Measurements from ENCODE around the gene SAMD4B. TPM values are rescaled to one million over a fixed set of nuclear protein-coding genes. Genes with fewer than 3 reads are reported as not detected.

The SAMD4B gene
- total RNA-seq, 2 experiments from 2014 or later, result 40.2 to 45.6 TPM

DNA sequence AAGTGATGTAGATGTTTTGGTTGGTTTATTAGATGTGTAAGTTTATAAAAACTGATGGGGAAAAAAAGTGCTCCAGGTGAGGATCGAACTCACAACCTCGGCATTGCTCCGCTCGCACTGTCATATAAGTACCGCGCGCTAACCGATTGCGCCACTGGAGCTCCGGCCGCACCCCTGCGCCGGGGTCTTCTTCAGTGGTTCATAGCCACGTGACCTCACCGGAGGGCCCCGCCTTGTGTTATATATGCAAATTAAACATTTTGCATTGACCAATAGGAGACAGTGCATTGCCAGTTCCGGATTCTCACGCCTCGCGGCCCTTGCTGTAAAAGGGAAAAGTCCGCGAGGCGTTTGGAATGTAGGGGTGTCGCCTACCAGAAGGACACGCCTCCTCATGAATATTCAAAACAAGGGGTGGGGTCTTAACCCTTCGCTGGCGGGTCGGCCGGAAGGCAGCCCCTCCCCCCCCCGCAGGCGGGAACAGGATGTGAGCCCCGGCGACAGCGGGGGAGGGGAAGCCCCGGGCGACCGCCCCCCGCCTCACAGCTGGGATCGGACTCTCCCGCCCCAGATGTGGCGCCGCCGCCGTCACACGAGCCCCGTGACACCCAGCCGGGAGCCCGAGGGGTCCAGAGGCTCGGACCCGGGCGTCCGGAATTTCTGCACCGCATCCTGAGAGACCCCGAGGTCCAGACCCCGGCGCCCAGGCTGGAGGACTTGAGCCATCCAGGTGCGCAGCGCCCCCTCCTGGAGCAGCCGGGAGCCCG is 70.1 kb downstream of the SAMD4B start, which contains the start of gene PLEKHG2:
TSS of gene PLEKHG2 (plus strand) at position 570 of the 767 bp plus-strand sequence. CDS start 1,418 bp downstream, outside the sequence.
- H3K27me3 Mint-ChIP-seq, result peaks cover 1% of the 10 kb centered on the region
- DNase-seq, result peak; percentile 98
- peak within 1 kb of the TSS; percentile 88 for H3K4me3 Mint-ChIP-seq
- POLR2A ChIA-PET, result interaction anchor here (0.5 to 1.7 kb wide), 3 partner anchors 14 to 80 kb away, joined by 4 to 8 read pairs (median 4); partner anchors contain the start of gene RPS16
- H3K4me1 Mint-ChIP-seq, result peaks cover 38% of the 10 kb centered on the region
- peaks cover 47% of the 10 kb centered on the region for H3K36me3 Mint-ChIP-seq (ENCODE audit: low read depth)
- H3K9me3 Mint-ChIP-seq, result no peaks in the 10 kb centered on the region
- CTCF ChIA-PET, result interaction anchor here (0.6 to 2.3 kb wide), 24 partner anchors 9 to 1375 kb away, joined by 3 to 69 read pairs (median 4); partner anchors contain the start of genes GMFG, RPS16 and SAMD4B
- peak within 1 kb of the TSS; percentile 94 for H3K27ac Mint-ChIP-seq

DNA sequence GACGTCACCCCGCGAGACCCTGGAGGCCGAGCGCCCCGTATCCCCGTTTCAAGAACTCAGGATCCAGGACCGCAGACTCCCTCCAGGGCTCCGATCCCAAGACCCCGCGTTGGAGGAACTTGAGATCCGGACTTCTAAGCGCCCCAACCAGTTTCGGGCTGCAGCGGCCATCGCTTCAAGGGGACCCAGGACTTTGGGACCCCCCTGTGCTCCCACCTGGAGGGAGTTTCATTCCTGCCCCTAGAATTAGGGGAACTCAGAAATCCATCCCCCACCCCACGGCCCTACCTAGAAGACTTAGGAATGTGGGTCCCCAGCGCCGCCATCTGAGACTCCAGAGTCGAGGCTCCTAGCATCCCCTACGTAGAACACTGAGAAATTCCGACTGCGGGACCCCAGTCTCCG is 70.6 kb downstream of the SAMD4B start:
- Mint-ChIP-seq H3K4me3 (peak overlapping the region; percentile 88), H3K9me3 (no peaks in the 10 kb centered on the region), H3K4me1 (peaks cover 38% of the 10 kb centered on the region), H3K27me3 (peaks cover 1% of the 10 kb centered on the region), H3K36me3 (ENCODE audit: low read depth) (peaks cover 43% of the 10 kb centered on the region), H3K27ac (peak overlapping the region; percentile 94)
- POLR2A ChIA-PET, result interaction anchor here (0.5 to 1.0 kb wide), 2 partner anchors 23 to 80 kb away, joined by 4 read pairs; partner anchors contain the start of gene RPS16
- CTCF ChIA-PET, result interaction anchor here (0.8 to 2.3 kb wide), 10 partner anchors 9 to 200 kb away, joined by 3 to 69 read pairs (median 6); partner anchors contain the start of gene RPS16
- no peak for DNase-seq

GRCh38 chr19:39413272-39413910 is 71.2 kb downstream of the SAMD4B start:
- POLR2A ChIA-PET, result no interaction called here
- CTCF ChIA-PET, result interaction anchor here (2.2 kb wide), 1 partner anchor 16 kb away, joined by 11 read pairs; no protein-coding TSS in a partner anchor
- H3K4me1 Mint-ChIP-seq, result peaks cover 38% of the 10 kb centered on the region
- H3K27me3 Mint-ChIP-seq, result peaks cover 1% of the 10 kb centered on the region
- peak overlapping the region; percentile 88 for H3K4me3 Mint-ChIP-seq
- peak overlapping the region; percentile 94 for H3K27ac Mint-ChIP-seq
- no peaks in the 10 kb centered on the region for H3K9me3 Mint-ChIP-seq
- peak; percentile 31 for DNase-seq
- H3K36me3 Mint-ChIP-seq (ENCODE audit: low read depth), result peaks cover 37% of the 10 kb centered on the region

DNA sequence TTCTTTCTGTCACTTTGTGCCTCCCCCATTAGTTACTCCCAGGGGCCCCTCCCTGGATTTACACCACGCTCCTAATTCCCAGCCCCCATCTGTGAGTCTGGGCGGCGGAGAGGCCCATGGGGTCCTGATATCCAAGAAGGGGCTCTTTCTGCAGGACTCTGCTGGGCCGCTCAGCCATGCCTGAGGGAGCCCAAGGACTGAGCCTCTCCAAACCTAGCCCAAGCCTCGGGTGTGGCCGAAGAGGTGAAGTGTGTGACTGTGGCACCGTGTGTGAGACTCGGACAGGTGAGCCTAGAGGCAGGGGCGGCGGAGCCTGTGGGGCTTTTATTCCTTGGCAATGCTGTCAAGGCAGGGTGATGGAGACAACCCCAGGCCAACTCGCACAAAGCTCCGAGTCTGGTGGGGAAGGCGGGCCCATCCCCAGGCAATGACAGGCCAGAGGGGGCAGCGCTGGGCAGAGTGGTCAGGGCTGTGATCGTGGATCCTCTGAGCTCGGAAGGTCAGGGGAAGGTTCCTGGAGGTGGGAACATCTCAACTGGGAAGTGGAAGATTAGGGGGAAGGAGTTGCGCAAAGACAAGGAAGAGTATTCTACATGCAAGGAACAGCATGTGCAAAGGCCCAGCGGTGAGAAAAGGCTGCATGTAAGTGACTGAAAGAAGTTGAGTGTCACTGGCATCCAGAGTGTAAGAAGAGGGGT is 71.8 kb downstream of the SAMD4B start:
- POLR2A ChIA-PET, result no interaction called here
- CTCF ChIA-PET, result interaction anchor here (2.2 kb wide), 1 partner anchor 17 kb away, joined by 11 read pairs; no protein-coding TSS in a partner anchor
- peaks cover 36% of the 10 kb centered on the region for H3K36me3 Mint-ChIP-seq (ENCODE audit: low read depth)
- no peak for DNase-seq
- H3K27me3 Mint-ChIP-seq, result peaks cover 1% of the 10 kb centered on the region
- H3K4me1 Mint-ChIP-seq, result peaks cover 38% of the 10 kb centered on the region
- H3K4me3 Mint-ChIP-seq, result peak overlapping the region; percentile 88
- no peaks in the 10 kb centered on the region for H3K9me3 Mint-ChIP-seq
- peak overlapping the region; percentile 81 for H3K27ac Mint-ChIP-seq

GRCh38 chr19:39415111-39416046 is 73.2 kb downstream of the SAMD4B start:
- H3K9me3 Mint-ChIP-seq, result no peaks in the 10 kb centered on the region
- peaks cover 32% of the 10 kb centered on the region for H3K36me3 Mint-ChIP-seq (ENCODE audit: low read depth)
- H3K4me3 Mint-ChIP-seq, result no peak overlapping the region
- POLR2A ChIA-PET, result no interaction called here
- H3K27ac Mint-ChIP-seq, result peak overlapping the region; percentile 57
- H3K27me3 Mint-ChIP-seq, result peaks cover 1% of the 10 kb centered on the region
- H3K4me1 Mint-ChIP-seq, result peaks cover 35% of the 10 kb centered on the region
- DNase-seq, result no peak
- CTCF ChIA-PET, result interaction anchor here (0.6 to 2.2 kb wide), 3 partner anchors 17 to 39 kb away, joined by 3 to 11 read pairs (median 6); no protein-coding TSS in a partner anchor

DNA sequence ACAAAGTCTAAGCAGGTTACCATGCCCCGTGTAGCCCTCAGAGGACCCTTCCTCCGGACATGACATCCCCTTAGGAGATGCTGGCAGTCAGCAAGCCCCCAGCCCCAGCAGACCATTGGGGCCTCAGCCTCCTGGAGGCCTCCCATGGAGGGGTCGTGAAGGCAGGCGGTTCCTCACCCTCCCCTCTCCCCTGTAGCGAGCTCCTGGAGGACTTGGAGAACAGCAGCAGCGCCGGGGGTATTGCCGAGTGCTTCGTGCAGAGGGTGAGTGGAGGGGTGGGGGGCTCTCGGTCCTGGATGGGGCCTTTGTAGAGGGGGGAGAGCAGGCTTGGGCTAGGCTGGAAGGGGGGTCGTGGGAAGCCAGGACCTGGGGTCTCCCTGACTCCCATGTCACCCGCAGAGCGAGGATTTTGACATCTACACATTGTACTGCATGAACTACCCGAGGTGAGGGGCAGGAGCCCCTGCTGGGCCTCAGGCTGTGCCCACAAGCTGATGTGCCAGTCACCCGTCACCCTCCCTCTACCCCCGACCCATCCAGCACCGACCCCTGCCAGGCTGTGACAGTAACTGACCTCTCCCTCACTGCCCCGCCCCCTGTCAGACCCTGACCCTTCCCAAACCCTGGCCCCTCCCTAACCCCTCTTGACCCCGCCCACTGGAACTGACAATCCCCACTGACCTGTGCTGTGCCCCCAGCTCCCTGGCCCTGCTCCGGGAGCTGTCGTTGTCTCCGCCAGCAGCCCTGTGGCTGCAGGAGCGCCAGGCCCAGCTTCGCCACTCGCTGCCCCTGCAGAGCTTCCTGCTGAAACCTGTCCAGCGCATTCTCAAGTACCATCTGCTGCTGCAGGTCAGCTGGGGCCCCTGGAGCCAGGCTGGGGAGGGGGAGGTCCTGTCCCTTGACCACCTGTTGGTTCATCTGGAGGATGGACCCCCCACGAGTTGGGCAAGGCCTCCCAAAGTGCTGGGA is 74.2 kb downstream of the SAMD4B start:
- POLR2A ChIA-PET, result no interaction called here
- peaks cover 24% of the 10 kb centered on the region for H3K36me3 Mint-ChIP-seq (ENCODE audit: low read depth)
- no peak overlapping the region for H3K4me3 Mint-ChIP-seq
- no peak overlapping the region for H3K27ac Mint-ChIP-seq
- no peaks in the 10 kb centered on the region for H3K9me3 Mint-ChIP-seq
- H3K4me1 Mint-ChIP-seq, result peaks cover 25% of the 10 kb centered on the region
- CTCF ChIA-PET, result interaction anchor here (0.6 to 3.8 kb wide), 4 partner anchors 13 to 40 kb away, joined by 3 to 16 read pairs (median 4); no protein-coding TSS in a partner anchor
- DNase-seq, result no peak
- peaks cover 1% of the 10 kb centered on the region for H3K27me3 Mint-ChIP-seq

DNA sequence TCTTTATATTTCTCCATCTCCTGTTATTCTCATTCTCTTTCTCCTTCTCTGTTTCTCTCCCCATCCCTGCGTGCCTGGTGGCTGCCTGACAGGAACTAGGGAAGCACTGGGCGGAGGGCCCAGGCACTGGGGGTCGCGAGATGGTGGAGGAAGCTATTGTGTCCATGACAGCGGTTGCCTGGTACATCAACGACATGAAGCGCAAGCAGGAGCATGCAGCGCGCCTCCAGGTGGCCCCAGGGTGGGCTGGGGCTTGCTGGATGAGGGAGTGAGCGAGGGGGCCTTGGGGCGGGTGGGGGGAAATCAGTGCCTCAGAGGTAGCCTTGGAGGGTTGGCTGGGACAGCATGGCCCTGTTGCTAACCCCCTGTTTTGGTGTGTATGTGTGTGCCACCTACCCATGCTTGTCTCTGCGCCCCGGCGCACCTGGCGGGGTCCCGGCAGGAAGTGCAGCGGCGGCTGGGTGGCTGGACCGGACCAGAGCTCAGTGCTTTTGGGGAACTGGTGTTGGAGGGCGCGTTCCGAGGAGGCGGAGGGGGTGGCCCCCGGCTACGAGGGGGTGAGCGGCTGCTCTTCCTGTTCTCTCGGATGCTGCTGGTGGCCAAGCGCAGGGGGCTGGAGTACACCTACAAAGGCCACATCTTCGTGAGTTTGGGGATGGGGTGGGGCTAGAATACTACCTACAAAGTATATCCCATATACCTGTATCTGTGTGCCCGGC is 75.4 kb downstream of the SAMD4B start:
- H3K4me3 Mint-ChIP-seq, result no peak overlapping the region
- peaks cover 16% of the 10 kb centered on the region for H3K4me1 Mint-ChIP-seq
- peaks cover 23% of the 10 kb centered on the region for H3K36me3 Mint-ChIP-seq (ENCODE audit: low read depth)
- ChIA-PET CTCF (interaction anchor here (1.8 to 3.8 kb wide), 2 partner anchors 12 to 19 kb away, joined by 4 to 16 read pairs; no protein-coding TSS in a partner anchor), POLR2A (no interaction called here)
- H3K27me3 Mint-ChIP-seq, result no peaks in the 10 kb centered on the region
- H3K9me3 Mint-ChIP-seq, result no peaks in the 10 kb centered on the region
- H3K27ac Mint-ChIP-seq, result no peak overlapping the region
- no peak for DNase-seq

GRCh38 chr19:39419003-39419402 is 76.8 kb downstream of the SAMD4B start:
- DNase-seq, result no peak
- peaks cover 12% of the 10 kb centered on the region for H3K4me1 Mint-ChIP-seq
- H3K4me3 Mint-ChIP-seq, result no peak overlapping the region
- CTCF ChIA-PET, result interaction anchor here (1.8 to 3.8 kb wide), 2 partner anchors 10 to 21 kb away, joined by 4 to 16 read pairs; no protein-coding TSS in a partner anchor
- no peaks in the 10 kb centered on the region for H3K9me3 Mint-ChIP-seq
- H3K27ac Mint-ChIP-seq, result peak overlapping the region; percentile 25
- POLR2A ChIA-PET, result interaction anchor here (1.1 kb wide), 1 partner anchor 17 kb away, joined by 3 read pairs; the partner anchor contains the start of gene RPS16
- peaks cover 28% of the 10 kb centered on the region for H3K36me3 Mint-ChIP-seq (ENCODE audit: low read depth)
- no peaks in the 10 kb centered on the region for H3K27me3 Mint-ChIP-seq

DNA sequence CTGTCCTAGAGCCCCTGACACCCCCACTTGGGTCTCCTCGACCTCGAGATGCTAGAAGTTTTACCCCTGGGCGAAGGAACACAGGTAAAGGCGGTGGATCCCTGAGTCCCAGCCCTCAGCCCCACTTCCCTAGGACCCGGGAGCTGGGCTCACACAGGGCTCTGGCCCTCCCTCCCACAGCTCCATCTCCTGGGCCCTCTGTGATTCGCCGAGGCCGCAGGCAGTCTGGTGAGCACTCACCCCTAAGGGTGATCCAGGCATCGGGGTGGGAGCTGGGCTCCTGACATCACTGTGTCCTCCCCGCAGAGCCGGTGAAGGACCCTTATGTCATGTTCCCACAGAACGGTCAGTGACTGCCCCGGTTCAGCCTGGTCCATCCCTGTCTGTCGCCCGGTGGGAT is 78.5 kb downstream of the SAMD4B start:
- Mint-ChIP-seq H3K36me3 (ENCODE audit: low read depth) (peaks cover 21% of the 10 kb centered on the region), H3K27me3 (no peaks in the 10 kb centered on the region), H3K9me3 (no peaks in the 10 kb centered on the region), H3K4me1 (no peaks in the 10 kb centered on the region), H3K27ac (no peak overlapping the region), H3K4me3 (no peak overlapping the region)
- no peak for DNase-seq
- ChIA-PET CTCF (interaction anchor here (1.2 to 3.8 kb wide), 5 partner anchors 9 to 85 kb away, joined by 4 to 16 read pairs (median 5); partner anchors contain the start of genes GMFG, MED29, PAF1 and PLEKHG2), POLR2A (no interaction called here)

DNA sequence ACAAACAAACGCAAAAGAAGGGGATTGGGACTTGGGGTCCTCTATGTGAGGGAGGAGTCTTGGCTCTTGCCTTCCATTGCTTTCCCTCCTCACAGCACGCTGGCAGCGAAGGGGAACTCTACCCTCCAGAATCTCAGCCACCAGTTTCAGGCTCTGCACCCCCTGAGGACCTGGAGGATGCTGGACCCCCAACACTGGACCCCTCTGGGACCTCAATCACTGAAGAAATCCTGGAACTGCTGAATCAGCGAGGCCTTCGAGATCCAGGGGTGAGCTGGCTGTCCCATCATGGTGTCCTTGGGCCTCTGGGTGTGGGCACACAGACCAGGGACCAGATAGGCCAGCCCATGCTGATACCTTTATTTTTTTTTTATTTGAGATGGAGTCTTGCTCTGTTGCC is 79.8 kb downstream of the SAMD4B start:
- Mint-ChIP-seq H3K36me3 (ENCODE audit: low read depth) (peaks cover 21% of the 10 kb centered on the region), H3K27me3 (no peaks in the 10 kb centered on the region), H3K9me3 (no peaks in the 10 kb centered on the region), H3K4me3 (no peak overlapping the region), H3K27ac (no peak overlapping the region), H3K4me1 (no peaks in the 10 kb centered on the region)
- DNase-seq, result no peak
- ChIA-PET CTCF (interaction anchor here (0.7 to 2.2 kb wide), 4 partner anchors 10 to 80 kb away, joined by 3 to 11 read pairs (median 4); partner anchors contain the start of genes MED29, PAF1, PLEKHG2 and SAMD4B), POLR2A (interaction anchor here (0.6 kb wide), 1 partner anchor 411 kb away, joined by 3 read pairs; no protein-coding TSS in a partner anchor)

All from activated CD4-positive, alpha-beta T cell treated with anti-CD3 and anti-CD28 coated beads, Interleukin-2, amount 10 ng/mL, durations not matched to agents 7 days and 5 days (primary cell).